ENCODE data around the gene MUSTN1.

DNA sequence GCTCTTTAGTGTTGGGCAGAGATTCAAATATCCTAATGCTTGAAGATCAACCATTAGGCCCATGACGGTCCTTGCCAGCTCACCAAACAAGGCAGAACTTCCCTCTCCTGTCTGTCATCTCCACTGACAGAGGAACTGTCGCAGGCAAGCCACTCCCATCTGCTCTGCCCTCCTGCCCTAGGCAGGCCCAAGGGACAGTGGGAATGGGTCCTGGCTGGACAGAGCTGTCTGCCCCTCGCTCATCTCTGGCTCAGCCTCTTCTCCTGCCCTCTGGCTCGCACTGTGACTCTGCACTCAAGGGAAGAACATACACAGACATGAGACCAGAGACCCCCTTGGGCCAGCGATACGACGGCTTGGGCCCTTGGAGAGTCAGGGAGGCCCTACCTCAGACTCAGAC lies 7.6 kb upstream of the MUSTN1 start:
- TF ChIP-seq, protein P1, sequence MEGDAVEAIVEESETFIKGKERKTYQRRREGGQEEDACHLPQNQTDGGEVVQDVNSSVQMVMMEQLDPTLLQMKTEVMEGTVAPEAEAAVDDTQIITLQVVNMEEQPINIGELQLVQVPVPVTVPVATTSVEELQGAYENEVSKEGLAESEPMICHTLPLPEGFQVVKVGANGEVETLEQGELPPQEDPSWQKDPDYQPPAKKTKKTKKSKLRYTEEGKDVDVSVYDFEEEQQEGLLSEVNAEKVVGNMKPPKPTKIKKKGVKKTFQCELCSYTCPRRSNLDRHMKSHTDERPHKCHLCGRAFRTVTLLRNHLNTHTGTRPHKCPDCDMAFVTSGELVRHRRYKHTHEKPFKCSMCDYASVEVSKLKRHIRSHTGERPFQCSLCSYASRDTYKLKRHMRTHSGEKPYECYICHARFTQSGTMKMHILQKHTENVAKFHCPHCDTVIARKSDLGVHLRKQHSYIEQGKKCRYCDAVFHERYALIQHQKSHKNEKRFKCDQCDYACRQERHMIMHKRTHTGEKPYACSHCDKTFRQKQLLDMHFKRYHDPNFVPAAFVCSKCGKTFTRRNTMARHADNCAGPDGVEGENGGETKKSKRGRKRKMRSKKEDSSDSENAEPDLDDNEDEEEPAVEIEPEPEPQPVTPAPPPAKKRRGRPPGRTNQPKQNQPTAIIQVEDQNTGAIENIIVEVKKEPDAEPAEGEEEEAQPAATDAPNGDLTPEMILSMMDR (IDR thresholded peaks at IDR 0.05; ENCODE audit: insufficient read depth, low read depth, low read length) = no peak
- no peak for TF ChIP-seq EZH2 (IDR thresholded peaks at IDR 0.05; ENCODE audit: insufficient read depth, low read length)
